Measurements from ENCODE around the gene CRTAC1. TPM values are rescaled to one million over a fixed set of nuclear protein-coding genes. Genes with fewer than 3 reads are reported as not detected.

CRTAC1 gene
- total RNA-seq, 1 experiment from 2014 or later: 1.2 TPM

DNA sequence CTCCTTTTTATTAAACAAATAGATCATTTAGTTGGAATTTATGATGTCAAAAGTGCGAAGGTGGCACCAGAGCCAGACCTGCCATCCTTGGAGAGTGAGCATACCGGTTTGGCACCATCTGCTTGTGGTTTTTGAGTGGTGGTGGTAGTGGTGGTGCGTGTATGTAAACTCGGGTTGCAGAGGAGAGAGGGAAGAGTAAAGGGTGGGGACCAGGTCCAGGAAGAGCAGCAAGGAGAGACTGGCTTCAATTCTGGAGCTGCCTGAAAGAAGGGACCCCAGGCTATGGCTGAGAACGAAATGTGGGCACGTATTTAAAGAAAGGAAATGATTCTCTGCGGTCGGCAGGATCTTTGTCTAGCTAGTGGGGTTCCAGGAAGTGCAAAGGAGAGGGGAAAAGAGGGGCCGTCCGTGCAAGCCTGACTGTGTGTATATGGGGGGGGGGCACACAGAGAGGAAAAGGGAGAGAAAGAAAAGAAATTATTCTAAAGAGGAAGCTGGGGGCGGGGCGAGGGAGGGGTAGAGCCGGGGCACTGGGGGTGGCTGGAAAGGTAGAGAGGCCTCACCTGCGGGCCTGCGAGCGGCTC lies 181.2 kb downstream of the CRTAC1 start:
- Mint-ChIP-seq H3K9me3 (no peaks in the 10 kb centered on the region), H3K27me3 (ENCODE audit: low read depth) (peaks cover 32% of the 10 kb centered on the region), H3K4me3 (peak overlapping the region; percentile 73), H3K27ac (no peak overlapping the region), H3K36me3 (no peaks in the 10 kb centered on the region), H3K4me1 (peaks cover 14% of the 10 kb centered on the region)
- peak; percentile 19 for ATAC-seq
- ChIA-PET CTCF (interaction anchor here (0.6 to 2.2 kb wide), 16 partner anchors 12 to 192 kb away, joined by 3 to 22 read pairs (median 6); no protein-coding TSS in a partner anchor), POLR2A (no interaction called here)
- TF ChIP-seq, protein P1, sequence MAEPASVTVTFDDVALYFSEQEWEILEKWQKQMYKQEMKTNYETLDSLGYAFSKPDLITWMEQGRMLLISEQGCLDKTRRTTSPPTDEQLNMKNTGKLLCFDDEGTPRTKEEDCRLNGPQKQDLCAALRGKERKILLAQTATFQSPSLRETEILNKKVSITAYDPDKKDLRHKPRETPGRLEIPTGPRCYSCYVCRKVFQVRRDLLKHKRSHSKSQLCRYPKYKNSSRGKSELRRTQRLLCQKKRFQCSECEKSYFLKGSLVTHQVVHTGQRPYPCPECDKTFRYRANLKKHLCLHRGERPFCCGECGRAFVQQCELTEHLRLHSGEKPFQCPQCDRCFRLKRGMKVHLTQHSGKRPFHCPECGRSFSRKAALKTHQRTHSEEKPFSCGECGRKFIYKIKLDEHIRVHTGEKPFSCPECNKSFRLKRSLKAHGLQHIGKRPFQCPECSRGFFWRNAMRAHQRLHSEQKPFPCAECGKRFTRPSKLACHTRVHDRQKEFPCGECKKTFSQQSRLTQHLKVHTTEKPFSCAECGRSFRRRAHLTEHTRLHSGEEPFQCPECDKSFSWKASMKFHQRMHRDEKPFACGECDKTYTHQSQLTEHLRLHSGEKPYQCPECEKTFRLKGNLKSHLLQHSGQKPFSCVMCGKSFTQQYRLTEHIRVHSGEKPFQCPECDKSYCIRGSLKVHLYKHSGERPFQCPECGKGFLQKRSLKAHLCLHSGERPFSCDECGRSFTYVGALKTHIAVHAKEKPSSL (CRISPR knock-in tag; conservative IDR thresholded peaks at IDR 0.05): no peak
- TF ChIP-seq, protein P2, sequence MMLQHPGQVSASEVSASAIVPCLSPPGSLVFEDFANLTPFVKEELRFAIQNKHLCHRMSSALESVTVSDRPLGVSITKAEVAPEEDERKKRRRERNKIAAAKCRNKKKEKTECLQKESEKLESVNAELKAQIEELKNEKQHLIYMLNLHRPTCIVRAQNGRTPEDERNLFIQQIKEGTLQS (CRISPR knock-in tag; conservative IDR thresholded peaks at IDR 0.05): no peak
- TF ChIP-seq NFATC4 (CRISPR knock-in tag; IDR thresholded peaks at IDR 0.05) (no peak), ETV6 (CRISPR knock-in tag; IDR thresholded peaks at IDR 0.05) (no peak), JUN (CRISPR knock-in tag; IDR thresholded peaks at IDR 0.05) (no peak)
- TF ChIP-seq, protein P3, sequence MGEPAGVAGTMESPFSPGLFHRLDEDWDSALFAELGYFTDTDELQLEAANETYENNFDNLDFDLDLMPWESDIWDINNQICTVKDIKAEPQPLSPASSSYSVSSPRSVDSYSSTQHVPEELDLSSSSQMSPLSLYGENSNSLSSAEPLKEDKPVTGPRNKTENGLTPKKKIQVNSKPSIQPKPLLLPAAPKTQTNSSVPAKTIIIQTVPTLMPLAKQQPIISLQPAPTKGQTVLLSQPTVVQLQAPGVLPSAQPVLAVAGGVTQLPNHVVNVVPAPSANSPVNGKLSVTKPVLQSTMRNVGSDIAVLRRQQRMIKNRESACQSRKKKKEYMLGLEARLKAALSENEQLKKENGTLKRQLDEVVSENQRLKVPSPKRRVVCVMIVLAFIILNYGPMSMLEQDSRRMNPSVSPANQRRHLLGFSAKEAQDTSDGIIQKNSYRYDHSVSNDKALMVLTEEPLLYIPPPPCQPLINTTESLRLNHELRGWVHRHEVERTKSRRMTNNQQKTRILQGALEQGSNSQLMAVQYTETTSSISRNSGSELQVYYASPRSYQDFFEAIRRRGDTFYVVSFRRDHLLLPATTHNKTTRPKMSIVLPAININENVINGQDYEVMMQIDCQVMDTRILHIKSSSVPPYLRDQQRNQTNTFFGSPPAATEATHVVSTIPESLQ (CRISPR knock-in tag; IDR thresholded peaks at IDR 0.05): no peak
- DNase-seq (ENCODE audit: low spot score): no peak

DNA sequence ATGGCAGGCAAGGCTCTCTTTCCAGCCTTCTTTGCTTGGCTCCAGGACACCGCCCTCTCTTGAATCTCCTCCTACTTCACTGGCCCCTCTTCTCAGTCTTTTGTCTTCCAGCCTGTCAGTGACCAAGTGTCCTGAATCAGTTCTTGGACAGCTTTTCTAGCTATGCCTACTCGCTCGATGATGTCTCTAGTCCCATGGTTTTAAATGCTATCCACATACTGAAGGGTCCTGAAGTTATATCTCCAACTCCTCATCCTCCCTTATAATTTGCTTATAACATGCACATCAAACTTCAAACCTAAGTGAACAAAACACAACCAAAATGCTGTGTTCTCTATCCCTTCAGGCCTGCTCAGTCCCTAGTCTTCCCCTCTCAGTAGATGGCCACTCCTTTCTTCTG lies 185.7 kb downstream of the CRTAC1 start:
- H3K27me3 Mint-ChIP-seq (ENCODE audit: low read depth): peaks cover 14% of the 10 kb centered on the region
- ChIA-PET CTCF (no interaction called here), POLR2A (no interaction called here)
- peaks cover 5% of the 10 kb centered on the region; the same call in 1 of the 2 replicates for H3K4me1 Mint-ChIP-seq
- no peaks in the 10 kb centered on the region; the same call in none of the 2 replicates for H3K36me3 Mint-ChIP-seq
- ATAC-seq (no peak), DNase-seq (ENCODE audit: low spot score) (no peak)
- H3K4me3 Mint-ChIP-seq: no peak overlapping the region
- H3K9me3 Mint-ChIP-seq: peaks cover 16% of the 10 kb centered on the region
- no peak overlapping the region for H3K27ac Mint-ChIP-seq
- TF ChIP-seq, protein P4, sequence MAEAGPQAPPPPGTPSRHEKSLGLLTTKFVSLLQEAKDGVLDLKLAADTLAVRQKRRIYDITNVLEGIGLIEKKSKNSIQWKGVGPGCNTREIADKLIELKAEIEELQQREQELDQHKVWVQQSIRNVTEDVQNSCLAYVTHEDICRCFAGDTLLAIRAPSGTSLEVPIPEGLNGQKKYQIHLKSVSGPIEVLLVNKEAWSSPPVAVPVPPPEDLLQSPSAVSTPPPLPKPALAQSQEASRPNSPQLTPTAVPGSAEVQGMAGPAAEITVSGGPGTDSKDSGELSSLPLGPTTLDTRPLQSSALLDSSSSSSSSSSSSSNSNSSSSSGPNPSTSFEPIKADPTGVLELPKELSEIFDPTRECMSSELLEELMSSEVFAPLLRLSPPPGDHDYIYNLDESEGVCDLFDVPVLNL (CRISPR knock-in tag; IDR thresholded peaks at IDR 0.05; ENCODE audit: borderline replicate concordance, low read depth): no peak
- no peak for TF ChIP-seq ZNF671 (CRISPR knock-in tag; IDR thresholded peaks at IDR 0.05)
- TF ChIP-seq, protein P5, sequence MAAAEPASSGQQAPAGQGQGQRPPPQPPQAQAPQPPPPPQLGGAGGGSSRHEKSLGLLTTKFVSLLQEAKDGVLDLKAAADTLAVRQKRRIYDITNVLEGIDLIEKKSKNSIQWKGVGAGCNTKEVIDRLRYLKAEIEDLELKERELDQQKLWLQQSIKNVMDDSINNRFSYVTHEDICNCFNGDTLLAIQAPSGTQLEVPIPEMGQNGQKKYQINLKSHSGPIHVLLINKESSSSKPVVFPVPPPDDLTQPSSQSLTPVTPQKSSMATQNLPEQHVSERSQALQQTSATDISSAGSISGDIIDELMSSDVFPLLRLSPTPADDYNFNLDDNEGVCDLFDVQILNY (CRISPR knock-in tag; IDR thresholded peaks at IDR 0.05): no peak
- TF ChIP-seq, protein P6, sequence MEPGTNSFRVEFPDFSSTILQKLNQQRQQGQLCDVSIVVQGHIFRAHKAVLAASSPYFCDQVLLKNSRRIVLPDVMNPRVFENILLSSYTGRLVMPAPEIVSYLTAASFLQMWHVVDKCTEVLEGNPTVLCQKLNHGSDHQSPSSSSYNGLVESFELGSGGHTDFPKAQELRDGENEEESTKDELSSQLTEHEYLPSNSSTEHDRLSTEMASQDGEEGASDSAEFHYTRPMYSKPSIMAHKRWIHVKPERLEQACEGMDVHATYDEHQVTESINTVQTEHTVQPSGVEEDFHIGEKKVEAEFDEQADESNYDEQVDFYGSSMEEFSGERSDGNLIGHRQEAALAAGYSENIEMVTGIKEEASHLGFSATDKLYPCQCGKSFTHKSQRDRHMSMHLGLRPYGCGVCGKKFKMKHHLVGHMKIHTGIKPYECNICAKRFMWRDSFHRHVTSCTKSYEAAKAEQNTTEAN (CRISPR knock-in tag; IDR thresholded peaks at IDR 0.05): no peak
- TF ChIP-seq, protein P7, sequence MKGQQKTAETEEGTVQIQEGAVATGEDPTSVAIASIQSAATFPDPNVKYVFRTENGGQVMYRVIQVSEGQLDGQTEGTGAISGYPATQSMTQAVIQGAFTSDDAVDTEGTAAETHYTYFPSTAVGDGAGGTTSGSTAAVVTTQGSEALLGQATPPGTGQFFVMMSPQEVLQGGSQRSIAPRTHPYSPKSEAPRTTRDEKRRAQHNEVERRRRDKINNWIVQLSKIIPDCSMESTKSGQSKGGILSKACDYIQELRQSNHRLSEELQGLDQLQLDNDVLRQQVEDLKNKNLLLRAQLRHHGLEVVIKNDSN (CRISPR knock-in tag; IDR thresholded peaks at IDR 0.05): no peak
- TF ChIP-seq, protein P8, sequence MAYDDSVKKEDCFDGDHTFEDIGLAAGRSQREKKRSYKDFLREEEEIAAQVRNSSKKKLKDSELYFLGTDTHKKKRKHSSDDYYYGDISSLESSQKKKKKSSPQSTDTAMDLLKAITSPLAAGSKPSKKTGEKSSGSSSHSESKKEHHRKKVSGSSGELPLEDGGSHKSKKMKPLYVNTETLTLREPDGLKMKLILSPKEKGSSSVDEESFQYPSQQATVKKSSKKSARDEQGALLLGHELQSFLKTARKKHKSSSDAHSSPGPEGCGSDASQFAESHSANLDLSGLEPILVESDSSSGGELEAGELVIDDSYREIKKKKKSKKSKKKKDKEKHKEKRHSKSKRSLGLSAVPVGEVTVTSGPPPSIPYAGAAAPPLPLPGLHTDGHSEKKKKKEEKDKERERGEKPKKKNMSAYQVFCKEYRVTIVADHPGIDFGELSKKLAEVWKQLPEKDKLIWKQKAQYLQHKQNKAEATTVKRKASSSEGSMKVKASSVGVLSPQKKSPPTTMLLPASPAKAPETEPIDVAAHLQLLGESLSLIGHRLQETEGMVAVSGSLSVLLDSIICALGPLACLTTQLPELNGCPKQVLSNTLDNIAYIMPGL (CRISPR knock-in tag; IDR thresholded peaks at IDR 0.05): no peak
- no peak for TF ChIP-seq PRRX2 (CRISPR knock-in tag; IDR thresholded peaks at IDR 0.05)
- no peak for TF ChIP-seq ZNF219 (CRISPR knock-in tag; IDR thresholded peaks at IDR 0.05; ENCODE audit: borderline replicate concordance)
- TF ChIP-seq, protein P2 (CRISPR knock-in tag; conservative IDR thresholded peaks at IDR 0.05): no peak
- TF ChIP-seq ZNF138 (CRISPR knock-in tag; conservative IDR thresholded peaks at IDR 0.05): no peak
- TF ChIP-seq NR2C2 (CRISPR knock-in tag; IDR thresholded peaks at IDR 0.05): no peak
- TF ChIP-seq, protein P9, sequence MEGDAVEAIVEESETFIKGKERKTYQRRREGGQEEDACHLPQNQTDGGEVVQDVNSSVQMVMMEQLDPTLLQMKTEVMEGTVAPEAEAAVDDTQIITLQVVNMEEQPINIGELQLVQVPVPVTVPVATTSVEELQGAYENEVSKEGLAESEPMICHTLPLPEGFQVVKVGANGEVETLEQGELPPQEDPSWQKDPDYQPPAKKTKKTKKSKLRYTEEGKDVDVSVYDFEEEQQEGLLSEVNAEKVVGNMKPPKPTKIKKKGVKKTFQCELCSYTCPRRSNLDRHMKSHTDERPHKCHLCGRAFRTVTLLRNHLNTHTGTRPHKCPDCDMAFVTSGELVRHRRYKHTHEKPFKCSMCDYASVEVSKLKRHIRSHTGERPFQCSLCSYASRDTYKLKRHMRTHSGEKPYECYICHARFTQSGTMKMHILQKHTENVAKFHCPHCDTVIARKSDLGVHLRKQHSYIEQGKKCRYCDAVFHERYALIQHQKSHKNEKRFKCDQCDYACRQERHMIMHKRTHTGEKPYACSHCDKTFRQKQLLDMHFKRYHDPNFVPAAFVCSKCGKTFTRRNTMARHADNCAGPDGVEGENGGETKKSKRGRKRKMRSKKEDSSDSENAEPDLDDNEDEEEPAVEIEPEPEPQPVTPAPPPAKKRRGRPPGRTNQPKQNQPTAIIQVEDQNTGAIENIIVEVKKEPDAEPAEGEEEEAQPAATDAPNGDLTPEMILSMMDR (IDR thresholded peaks at IDR 0.05): no peak
- no peak for TF ChIP-seq JUN (CRISPR knock-in tag; IDR thresholded peaks at IDR 0.05)
- TF ChIP-seq, protein P1 (CRISPR knock-in tag; conservative IDR thresholded peaks at IDR 0.05): no peak

Data from WTC11 (cell line).